Stimulated activated naive CD4-positive, alpha-beta T cell treated with Interleukin-2 at 50 U/mL for 16 hours (primary cell): ENCODE results near the gene FAS.

Experiments used
- DNase-seq: peaks from one replicate; lab custom pipeline; 2025; lab: John Stamatoyannopoulos, UW

The FAS gene

GRCh38 chr10:88971221-88972061 is 19.2 kb upstream of the FAS start:
- DNase-seq: no peak

DNA sequence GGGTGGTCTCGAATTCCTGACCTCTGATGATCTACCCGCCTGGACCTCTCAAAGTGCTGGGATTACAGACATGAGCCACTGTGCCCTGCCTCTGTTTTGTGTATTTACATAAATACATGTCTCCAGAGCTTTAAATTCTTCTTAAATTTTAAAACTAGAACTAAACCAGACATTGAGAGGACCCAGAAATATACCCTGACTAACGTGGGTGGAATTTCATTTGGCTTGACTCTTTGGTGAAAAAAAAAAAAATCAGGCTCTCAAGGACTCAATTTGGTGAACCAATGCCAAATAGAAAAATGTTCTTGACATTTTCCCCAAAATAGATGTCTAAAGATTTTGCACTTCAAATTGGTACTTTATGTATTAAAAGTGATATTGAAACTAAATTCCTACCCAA is 16.6 kb upstream of the FAS start:
- DNase-seq: no peak

DNA sequence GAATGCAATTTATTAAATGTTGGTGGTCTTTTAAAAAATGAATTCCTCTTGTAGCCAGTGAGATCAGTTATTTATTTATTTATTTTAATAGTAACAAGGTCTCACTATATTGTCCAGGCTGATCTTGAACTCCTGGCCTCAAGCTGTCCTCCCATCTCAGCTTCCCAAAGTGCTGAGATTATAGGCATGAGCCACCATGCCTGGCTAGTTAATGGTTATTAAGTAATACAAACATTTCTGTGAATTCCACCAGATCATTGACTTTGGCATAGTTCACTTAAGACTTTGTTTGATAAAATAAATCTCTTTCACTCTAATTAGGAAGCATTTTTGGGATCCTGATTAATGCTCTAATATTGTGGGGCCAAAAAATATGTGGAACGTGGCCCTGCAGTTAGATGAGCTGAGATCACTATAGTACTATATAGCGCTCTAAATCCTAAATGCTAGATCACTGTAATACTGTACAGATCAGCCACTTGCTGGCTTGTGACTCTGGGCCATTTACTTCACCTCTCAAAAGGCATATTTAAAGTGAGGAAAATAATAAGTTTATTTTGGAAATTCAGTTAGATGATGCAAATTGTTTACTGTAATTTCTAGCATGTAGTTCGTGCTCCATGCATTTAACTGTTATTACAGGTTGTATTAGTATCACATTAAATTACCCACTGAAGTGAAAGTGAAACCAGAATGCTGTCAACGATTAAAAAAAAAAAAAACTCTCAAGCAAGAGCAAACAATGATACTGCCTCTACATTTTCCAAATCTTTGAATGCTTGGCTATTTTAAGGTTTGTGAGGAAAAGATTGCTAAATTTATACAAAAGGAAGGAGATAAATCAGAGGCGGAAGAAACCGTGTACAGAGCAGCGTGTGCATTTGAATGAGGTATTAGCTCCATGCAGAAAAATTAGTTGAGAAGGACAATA is 15.9 kb upstream of the FAS start:
- DNase-seq: no peak

- no peak for DNase-seq
Observed at GRCh38 chr10:88975377-88975720, 15.2 kb upstream of the FAS start.

DNA sequence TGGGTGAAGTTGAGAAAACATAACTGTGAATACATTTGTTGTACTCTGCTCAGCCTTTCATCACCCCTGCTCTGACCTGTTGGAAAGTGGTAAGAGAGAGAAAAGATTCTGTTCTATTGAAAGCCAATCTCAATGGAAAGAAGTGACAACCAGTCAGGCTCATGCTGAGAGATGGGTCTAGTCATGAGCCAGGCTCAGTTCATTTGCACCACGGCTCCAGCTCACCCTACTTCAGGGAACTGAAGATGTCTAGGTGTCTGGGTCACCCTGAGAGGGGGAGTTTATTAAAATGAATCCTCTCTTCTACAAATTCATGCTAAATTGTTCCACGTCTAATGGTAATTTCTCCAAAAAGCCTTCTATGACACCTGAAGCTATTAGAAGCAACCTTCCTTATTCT is 12.1 kb upstream of the FAS start:
- no peak for DNase-seq

GRCh38 chr10:88979153-88979562 is 11.4 kb upstream of the FAS start:
- no peak for DNase-seq

DNA sequence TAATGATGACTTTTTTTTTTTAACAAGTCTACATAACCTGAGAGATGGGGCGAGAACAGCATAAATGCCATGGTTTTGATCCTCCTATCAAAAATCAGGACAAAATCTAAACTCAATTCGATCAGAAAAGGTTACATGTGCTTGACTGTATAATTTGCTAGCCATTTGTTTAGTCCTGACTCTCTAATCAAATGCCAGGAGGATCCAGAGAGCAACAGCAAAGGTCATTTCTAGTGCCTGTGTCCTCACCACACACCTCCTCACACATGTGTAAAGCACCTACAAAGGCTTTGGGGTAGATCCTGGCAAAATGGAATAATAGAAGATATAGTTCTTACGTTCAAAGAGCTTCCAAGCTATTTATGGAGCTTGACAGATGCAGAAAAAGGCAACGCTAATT is 11.0 kb upstream of the FAS start:
- no peak for DNase-seq

DNA sequence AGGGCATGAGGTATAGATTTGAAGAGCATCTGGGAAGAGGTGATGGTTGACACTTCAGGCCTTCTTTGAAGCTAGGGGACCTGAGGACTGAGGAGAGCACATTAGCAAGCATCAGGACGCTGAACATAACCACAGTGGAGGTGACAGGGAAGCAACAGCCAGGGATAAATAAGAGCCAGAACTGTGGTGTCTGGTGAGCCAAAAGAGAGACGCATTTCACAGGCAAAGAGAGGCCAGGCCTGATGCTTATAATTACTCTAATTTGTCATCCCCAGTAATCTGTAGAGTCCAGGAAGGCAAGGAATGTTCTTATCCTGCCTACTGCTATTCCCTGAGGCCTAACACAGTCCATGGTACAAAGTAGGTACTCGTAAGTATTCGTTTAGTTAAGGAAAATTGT is 10.4 kb upstream of the FAS start:
- DNase-seq: no peak

GRCh38 chr10:88980800-88981199 is 9.8 kb upstream of the FAS start:
- DNase-seq: no peak

DNA sequence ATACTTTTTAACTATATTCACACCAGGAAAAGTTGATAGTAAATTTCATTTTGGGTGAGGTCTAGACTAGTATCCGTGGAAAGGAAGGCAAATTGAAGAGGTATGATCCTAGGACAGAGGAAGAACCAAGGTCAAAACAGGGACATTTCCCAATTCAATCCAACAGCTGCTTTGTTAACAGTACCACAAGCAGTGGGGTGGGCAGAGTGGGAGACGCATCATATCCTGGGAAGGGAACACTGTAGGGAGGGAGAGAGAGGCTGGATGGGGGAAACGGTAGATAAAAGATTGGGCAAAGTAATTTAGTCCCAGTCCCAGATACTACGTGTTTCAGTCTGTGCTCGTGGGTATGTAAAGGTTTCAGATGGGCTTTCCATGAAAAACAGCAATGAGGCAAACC is 9.2 kb upstream of the FAS start:
- no peak for DNase-seq

GRCh38 chr10:88982366-88982765 is 8.2 kb upstream of the FAS start:
- no peak for DNase-seq

DNA sequence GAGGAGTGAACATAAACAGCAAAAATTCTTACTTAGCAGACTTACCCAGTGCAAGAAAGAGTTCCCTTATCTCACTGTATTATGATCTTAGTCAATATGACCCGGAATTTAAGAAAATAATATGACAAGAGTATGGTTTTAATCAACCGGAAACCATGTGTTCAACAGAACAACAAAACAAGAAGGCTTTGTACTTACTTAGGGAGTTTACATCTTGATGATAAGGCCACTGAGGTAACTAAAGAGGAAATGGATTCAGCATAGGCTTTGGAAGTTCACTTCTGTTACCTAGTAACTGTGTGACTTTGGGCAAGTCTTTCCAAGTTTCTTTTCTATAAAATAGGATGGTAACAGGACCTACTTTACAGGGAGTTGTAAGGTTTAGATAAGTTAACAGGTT is 7.4 kb upstream of the FAS start:
- no peak for DNase-seq

DNA sequence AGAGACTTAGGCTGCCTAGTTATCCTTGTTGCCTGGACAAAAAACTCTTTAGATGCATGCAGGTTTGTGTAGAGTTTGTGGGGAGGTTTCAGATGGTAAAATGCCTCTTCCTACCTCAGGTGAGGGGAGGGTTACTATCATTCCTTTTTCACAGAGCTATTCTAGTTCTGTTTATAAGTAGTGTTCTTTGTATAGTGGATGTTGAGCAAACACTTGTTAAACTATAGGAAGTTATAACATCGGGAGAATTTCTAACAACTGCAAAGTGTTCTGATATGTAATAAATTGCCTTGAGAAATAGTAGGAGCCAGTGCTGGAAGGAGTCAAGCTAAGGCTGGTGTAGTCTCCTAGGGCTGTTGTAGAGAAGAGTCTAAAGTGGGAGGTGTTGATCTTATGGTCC is 6.7 kb upstream of the FAS start:
- no peak for DNase-seq

GRCh38 chr10:88984525-88984924 is 6.1 kb upstream of the FAS start:
- no peak for DNase-seq

- no peak for DNase-seq
Observed at GRCh38 chr10:88986549-88987242, 3.9 kb upstream of the FAS start.

GRCh38 chr10:88987243-88987725 is 3.3 kb upstream of the FAS start:
- no peak for DNase-seq

DNA sequence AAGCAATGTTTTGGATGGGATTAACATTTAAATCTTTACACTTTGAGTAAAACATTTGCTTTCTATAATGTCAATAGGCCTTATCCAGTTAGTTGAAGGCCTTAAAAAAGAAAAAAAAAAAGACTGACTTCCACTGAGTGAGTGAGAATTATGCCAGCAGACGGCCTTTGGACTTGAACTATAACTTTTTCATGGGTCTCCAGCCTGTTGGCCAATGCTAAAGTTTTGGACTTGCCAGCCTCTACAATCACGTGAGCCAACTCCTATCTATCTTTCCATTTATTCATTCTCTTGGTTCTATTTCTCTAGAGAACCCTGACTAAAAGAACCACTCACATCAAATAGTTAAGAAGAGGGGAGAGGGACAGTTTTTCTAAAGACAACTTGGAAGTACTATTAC is 2.8 kb upstream of the FAS start:
- no peak for DNase-seq

DNA sequence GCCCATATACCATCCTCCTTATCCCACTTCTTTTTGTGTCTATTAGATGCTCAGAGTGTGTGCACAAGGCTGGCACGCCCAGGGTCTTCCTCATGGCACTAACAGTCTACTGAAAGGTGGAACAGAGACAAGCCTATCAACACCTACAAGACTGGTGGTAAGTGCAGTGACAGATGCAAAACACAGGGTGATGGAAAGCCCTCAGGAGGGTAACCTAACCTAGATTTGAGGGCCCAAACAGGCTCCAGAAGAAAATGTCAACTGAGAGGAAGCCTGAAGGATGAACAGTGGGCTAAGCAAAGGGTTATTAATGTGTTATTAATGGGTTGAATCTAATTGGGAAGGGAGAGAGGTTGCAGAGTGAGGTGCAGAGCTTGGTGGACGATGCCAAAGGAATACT is 1.2 kb upstream of the FAS start:
- no peak for DNase-seq

DNA sequence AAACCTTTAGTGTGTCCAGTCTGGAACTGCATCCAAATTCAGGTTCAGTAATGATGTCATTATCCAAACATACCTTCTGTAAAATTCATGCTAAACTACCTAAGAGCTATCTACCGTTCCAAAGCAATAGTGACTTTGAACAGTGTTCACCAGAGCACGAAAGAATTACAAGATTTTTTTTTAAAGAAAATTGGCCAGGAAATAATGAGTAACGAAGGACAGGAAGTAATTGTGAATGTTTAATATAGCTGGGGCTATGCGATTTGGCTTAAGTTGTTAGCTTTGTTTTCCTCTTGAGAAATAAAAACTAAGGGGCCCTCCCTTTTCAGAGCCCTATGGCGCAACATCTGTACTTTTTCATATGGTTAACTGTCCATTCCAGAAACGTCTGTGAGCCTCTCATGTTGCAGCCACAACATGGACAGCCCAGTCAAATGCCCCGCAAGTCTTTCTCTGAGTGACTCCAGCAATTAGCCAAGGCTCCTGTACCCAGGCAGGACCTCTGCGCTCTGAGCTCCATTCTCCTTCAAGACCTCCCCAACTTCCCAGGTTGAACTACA is 694 bp upstream of the FAS start:
- no peak for DNase-seq

- DNase-seq: peak; percentile 70
Observed at GRCh38 chr10:88991161-88991898, 732 bp downstream of the FAS start.

DNA sequence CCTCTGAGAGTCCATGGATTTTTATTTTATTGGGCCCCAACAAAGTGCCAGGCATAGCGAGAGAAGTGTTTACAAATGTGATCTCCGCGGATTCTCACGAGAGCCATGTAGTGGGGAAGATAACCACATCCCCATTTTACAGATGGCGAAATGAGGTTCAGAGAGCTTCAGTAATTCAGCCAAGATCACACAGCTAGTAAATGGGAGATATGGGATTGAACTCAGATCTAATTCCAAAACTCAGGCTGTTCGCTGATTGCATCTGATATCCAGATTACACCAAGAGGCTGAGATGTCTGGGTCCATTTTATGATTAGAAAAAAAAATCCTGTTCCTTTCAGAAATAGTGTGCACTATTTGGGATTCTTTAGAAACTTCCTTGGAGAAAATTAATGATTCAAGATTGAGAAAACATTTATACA is 1.3 kb downstream of the FAS start:
- no peak for DNase-seq
